ENCODE data around the gene MRPL36. TPM values are rescaled to one million over a fixed set of nuclear protein-coding genes. Genes with fewer than 3 reads are reported as not detected.

MRPL36 gene
- total and polyA plus RNA-seq, 4 donors: 14.5 to 62.8 (median 40.4) TPM

- H3K4me1 ChIP-seq (ENCODE audit: control insufficient read depth in 5 of 5, insufficient read depth in 5 of 5, low read length in 5 of 5): no peaks in the 10 kb centered on the region
- peaks cover 0 to 6% (median 0%) of the 10 kb centered on the region in 4 donors for H3K9me3 ChIP-seq (ENCODE audit: control insufficient read depth in 4 of 4, insufficient read depth in 3 of 4, low read length in 3 of 4)
- peaks cover 0 to 4% (median 2%) of the 10 kb centered on the region in 3 donors for H3K27me3 ChIP-seq (ENCODE audit: control insufficient read depth in 3 of 3, insufficient read depth in 3 of 3, low read length in 2 of 3)
- no peak overlapping the region for H3K9ac ChIP-seq (ENCODE audit: insufficient read depth in 1 of 2, low read length in 2 of 2)
- ATAC-seq (ENCODE audit: insufficient read depth, low FRiP score) (no peak), DNase-seq (no peak)
- no peaks in the 10 kb centered on the region for H3K36me3 ChIP-seq (ENCODE audit: control insufficient read depth in 4 of 4, insufficient read depth in 4 of 4, low read length in 4 of 4)
- no peak overlapping the region for H3K4me3 ChIP-seq
- H3K27ac ChIP-seq (ENCODE audit: low read depth in 1 of 2, low read length in 1 of 2): no peak overlapping the region
- TF ChIP-seq, protein P1, sequence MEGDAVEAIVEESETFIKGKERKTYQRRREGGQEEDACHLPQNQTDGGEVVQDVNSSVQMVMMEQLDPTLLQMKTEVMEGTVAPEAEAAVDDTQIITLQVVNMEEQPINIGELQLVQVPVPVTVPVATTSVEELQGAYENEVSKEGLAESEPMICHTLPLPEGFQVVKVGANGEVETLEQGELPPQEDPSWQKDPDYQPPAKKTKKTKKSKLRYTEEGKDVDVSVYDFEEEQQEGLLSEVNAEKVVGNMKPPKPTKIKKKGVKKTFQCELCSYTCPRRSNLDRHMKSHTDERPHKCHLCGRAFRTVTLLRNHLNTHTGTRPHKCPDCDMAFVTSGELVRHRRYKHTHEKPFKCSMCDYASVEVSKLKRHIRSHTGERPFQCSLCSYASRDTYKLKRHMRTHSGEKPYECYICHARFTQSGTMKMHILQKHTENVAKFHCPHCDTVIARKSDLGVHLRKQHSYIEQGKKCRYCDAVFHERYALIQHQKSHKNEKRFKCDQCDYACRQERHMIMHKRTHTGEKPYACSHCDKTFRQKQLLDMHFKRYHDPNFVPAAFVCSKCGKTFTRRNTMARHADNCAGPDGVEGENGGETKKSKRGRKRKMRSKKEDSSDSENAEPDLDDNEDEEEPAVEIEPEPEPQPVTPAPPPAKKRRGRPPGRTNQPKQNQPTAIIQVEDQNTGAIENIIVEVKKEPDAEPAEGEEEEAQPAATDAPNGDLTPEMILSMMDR (IDR thresholded peaks at IDR 0.05; ENCODE audit: control extremely low read depth, extremely low read depth): no peak
- 56 to 60% methylated on average over 11 of the region's 11 CpGs for WGBS, 2 donors
Observed at GRCh38 chr5:1756481-1756880, 43.2 kb downstream of the MRPL36 start.

DNA sequence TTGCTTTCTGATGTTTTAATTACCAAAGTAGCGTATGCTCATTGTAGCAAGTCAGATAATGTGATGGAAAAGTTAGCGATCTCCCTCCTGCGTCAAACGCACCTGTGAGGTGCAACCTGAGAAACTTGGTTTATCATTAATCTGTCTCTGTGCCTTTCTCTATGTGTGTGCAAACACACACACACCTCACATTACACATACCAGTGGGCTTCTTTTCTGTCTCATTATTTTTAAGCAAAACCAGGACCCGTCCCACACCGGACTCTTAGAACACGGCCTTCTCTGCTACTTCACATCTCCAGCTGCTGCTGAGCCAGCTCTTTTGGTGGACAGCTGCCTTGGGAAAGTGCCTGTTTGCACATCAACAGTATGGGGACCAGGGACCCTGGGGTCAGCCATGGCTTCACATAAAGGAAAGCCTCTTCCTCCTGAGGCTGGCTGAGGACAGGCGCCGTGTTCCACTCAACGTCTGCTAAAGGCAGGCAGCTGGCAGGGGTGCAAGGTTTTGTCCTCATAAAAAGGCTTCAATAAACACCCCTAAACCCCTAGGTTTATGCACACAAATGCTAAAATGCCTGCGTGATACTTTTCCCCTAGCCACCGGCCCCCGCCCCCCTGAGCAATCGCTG is 44.2 kb downstream of the MRPL36 start:
- Histone ChIP-seq H3K27ac (ENCODE audit: low read depth in 1 of 2, low read length in 1 of 2) (no peak overlapping the region), H3K4me1 (ENCODE audit: control insufficient read depth in 5 of 5, insufficient read depth in 5 of 5, low read length in 5 of 5) (no peaks in the 10 kb centered on the region), H3K36me3 (ENCODE audit: control insufficient read depth in 4 of 4, insufficient read depth in 4 of 4, low read length in 4 of 4) (no peaks in the 10 kb centered on the region), H3K9me3 (ENCODE audit: control insufficient read depth in 4 of 4, insufficient read depth in 3 of 4, low read length in 3 of 4) (peaks cover 0 to 6% (median 0%) of the 10 kb centered on the region in 4 donors), H3K9ac (ENCODE audit: insufficient read depth in 1 of 2, low read length in 2 of 2) (no peak overlapping the region), H3K27me3 (ENCODE audit: control insufficient read depth in 3 of 3, insufficient read depth in 3 of 3, low read length in 2 of 3) (peaks cover 0 to 4% (median 4%) of the 10 kb centered on the region in 3 donors), H3K4me3 (no peak overlapping the region)
- ATAC-seq (ENCODE audit: insufficient read depth, low FRiP score): no peak
- WGBS, 2 donors: 59 to 67% methylated on average over 14 of the region's 14 CpGs
- DNase-seq: peak in 2 of 3 donors; percentile 3 to 10
- TF ChIP-seq, protein P1 (IDR thresholded peaks at IDR 0.05; ENCODE audit: control extremely low read depth, extremely low read depth): no peak

- ATAC-seq (ENCODE audit: insufficient read depth, low FRiP score): no peak
- WGBS, 2 donors: 76 to 80% methylated on average over 14 of the region's 14 CpGs
- DNase-seq: no peak
- Histone ChIP-seq H3K27ac (ENCODE audit: low read depth in 1 of 2, low read length in 1 of 2) (no peak overlapping the region), H3K36me3 (ENCODE audit: control insufficient read depth in 4 of 4, insufficient read depth in 4 of 4, low read length in 4 of 4) (no peaks in the 10 kb centered on the region), H3K4me1 (ENCODE audit: control insufficient read depth in 5 of 5, insufficient read depth in 5 of 5, low read length in 5 of 5) (no peaks in the 10 kb centered on the region), H3K4me3 (no peak overlapping the region), H3K27me3 (ENCODE audit: control insufficient read depth in 3 of 3, insufficient read depth in 3 of 3, low read length in 2 of 3) (peaks cover 0 to 4% (median 4%) of the 10 kb centered on the region in 3 donors), H3K9ac (ENCODE audit: insufficient read depth in 1 of 2, low read length in 2 of 2) (no peak overlapping the region), H3K9me3 (ENCODE audit: control insufficient read depth in 4 of 4, insufficient read depth in 3 of 4, low read length in 3 of 4) (peaks cover 0 to 6% (median 0%) of the 10 kb centered on the region in 4 donors)
- TF ChIP-seq, protein P1 (IDR thresholded peaks at IDR 0.05; ENCODE audit: control extremely low read depth, extremely low read depth): no peak
Observed at GRCh38 chr5:1754531-1755220, 45.0 kb downstream of the MRPL36 start.
